Liver (tissue), 9 donors: Measurements from ENCODE around the gene TMIGD1. TPM values are rescaled to one million over a fixed set of nuclear protein-coding genes. Genes with fewer than 3 reads are reported as not detected.

Source experiments
- DNase-seq: peaks from one replicate; pipeline ENCODE4 v3.0.0-alpha.2; 2017; ENCODE audit warnings: low spot score
- H3K27ac ChIP-seq, 2 donors: one replicate each; pipeline ENCODE4 v1.7.0; 2013; ENCODE audit warnings: inconsistent platforms in 2 of 2, low read length in 2 of 2, control low read depth in 1 of 2, low read depth in 1 of 2, mild to moderate bottlenecking in 1 of 2
- H3K27me3 ChIP-seq, 4 donors: one replicate each; pipeline versions ENCODE4 v1.6.1 to v1.7.0; 2013; ENCODE audit warnings: low read length in 3 of 4, inconsistent platforms in 1 of 4, mild to moderate bottlenecking in 1 of 4, moderate library complexity in 1 of 4; ENCODE audit not compliant: control insufficient read depth in 4 of 4, insufficient read depth in 4 of 4
- H3K36me3 ChIP-seq, 4 donors: one replicate each; pipeline versions ENCODE4 v1.6.1 to v1.7.0; 2013; ENCODE audit warnings: low read length in 3 of 4, mild to moderate bottlenecking in 3 of 4, low read depth in 1 of 4, moderate library complexity in 1 of 4; ENCODE audit not compliant: control insufficient read depth in 4 of 4, insufficient read depth in 3 of 4
- H3K4me1 ChIP-seq, 4 donors: one replicate each; pipeline versions ENCODE4 v1.6.1 to v1.7.0; 2013; ENCODE audit warnings: low read length in 3 of 4, mild to moderate bottlenecking in 3 of 4, moderate library complexity in 1 of 4; ENCODE audit not compliant: control insufficient read depth in 4 of 4, insufficient read depth in 4 of 4
- H3K4me3 ChIP-seq, 3 donors: one replicate each; pipeline versions ENCODE4 v1.6.1 to v1.7.0; 2013; ENCODE audit warnings: low read length in 3 of 3, control low read depth in 1 of 3, low read depth in 1 of 3, mild to moderate bottlenecking in 1 of 3
- H3K9ac ChIP-seq, 2 donors: one replicate each; pipeline ENCODE4 v1.7.0; 2013; ENCODE audit warnings: low read length in 2 of 2, mild to moderate bottlenecking in 2 of 2, moderate library complexity in 2 of 2, control low read depth in 1 of 2, low read depth in 1 of 2
- H3K9me3 ChIP-seq, 4 donors: one replicate each; pipeline versions ENCODE4 v1.6.1 to v1.7.0; 2013; ENCODE audit warnings: low read length in 3 of 4; ENCODE audit not compliant: control insufficient read depth in 4 of 4
- EGR1 ChIP-seq, 2 donors: IDR thresholded peaks; 2 replicates each; pipeline ENCODE4 v1.6.1; 2016 to 2018; ENCODE audit warnings: antibody characterized with exemption in 2 of 2, low read depth in 2 of 2
- FOXA1 ChIP-seq: IDR thresholded peaks from 2 replicates; pipeline ENCODE4 v1.6.1; 2016; ENCODE audit warnings: antibody characterized with exemption
- FOXA2 ChIP-seq: IDR thresholded peaks from 2 replicates; pipeline ENCODE4 v1.6.1; 2016; ENCODE audit warnings: antibody characterized with exemption
- GABPA ChIP-seq, 2 donors: IDR thresholded peaks in 1 of 2; conservative IDR thresholded peaks in 1 of 2; 2 replicates each; pipeline ENCODE4 v1.6.1; 2016; ENCODE audit warnings: antibody characterized with exemption in 2 of 2, mild to moderate bottlenecking in 1 of 2, moderate library complexity in 1 of 2
- HNF4A ChIP-seq, 2 donors: conservative IDR thresholded peaks; 2 replicates each; pipeline ENCODE4 v1.6.1; 2016; ENCODE audit warnings: antibody characterized with exemption in 2 of 2, mild to moderate bottlenecking in 2 of 2
- HNF4G ChIP-seq: IDR thresholded peaks from 2 replicates; pipeline ENCODE4 v1.6.1; 2016; ENCODE audit warnings: antibody characterized with exemption
- JUND ChIP-seq, 2 donors: IDR thresholded peaks; 2 replicates each; pipeline ENCODE4 v1.6.1; 2016; ENCODE audit warnings: antibody characterized with exemption in 2 of 2
- NR2F2 ChIP-seq: IDR thresholded peaks from 2 replicates; pipeline ENCODE4 v1.6.1; 2016; ENCODE audit warnings: antibody characterized with exemption
- RAD21 ChIP-seq, 2 donors: IDR thresholded peaks; 2 replicates each; pipeline ENCODE4 v1.6.1; 2016; ENCODE audit warnings: antibody characterized with exemption in 2 of 2, mild to moderate bottlenecking in 2 of 2
- RXRA ChIP-seq, 2 donors: IDR thresholded peaks; 2 replicates each; pipeline ENCODE4 v1.6.1; 2017 to 2018; ENCODE audit warnings: antibody characterized with exemption in 2 of 2, mild to moderate bottlenecking in 1 of 2
- SP1 ChIP-seq: IDR thresholded peaks from 2 replicates; pipeline ENCODE4 v1.6.1; 2018; ENCODE audit warnings: antibody characterized with exemption, mild to moderate bottlenecking
- TAF1 ChIP-seq: conservative IDR thresholded peaks from 2 replicates; pipeline ENCODE4 v1.6.1; 2016; ENCODE audit warnings: antibody characterized with exemption, mild to moderate bottlenecking
- YY1 ChIP-seq: IDR thresholded peaks from 2 replicates; pipeline ENCODE4 v1.6.1; 2016; ENCODE audit warnings: antibody characterized with exemption, mild to moderate bottlenecking
- WGBS: extraction: QIAGEN DNeasy Blood & Tissue Kit; methylation state at CpG from one replicate; pipeline ENCODE4 v1.1.7; 2013; 5-methylcytosine and 5-hydroxymethylcytosine counted together
- polyA plus RNA-seq, 2 donors: library from polyadenylated mRNA; stranded (reverse) in 1 of 2; unstranded in 1 of 2; fragments of 200-250 nt in 1 of 2; fragments of >200 nt in 1 of 2; fragmentation: Nextera tagmentation in 1 of 2; extraction: Ambion mirVana in 1 of 2; gene quantifications; one replicate each; pipeline versions ENCODE4 v1.2.1 to v1.2.3, GENCODE V29; 2013 to 2015
- total RNA-seq, 2 donors: library from RNA; depleted of rRNA; stranded (reverse); fragments of >200 nt; gene quantifications; one replicate each; pipeline ENCODE4 v1.2.3, GENCODE V29; 2014
- TF ChIP-seq, protein P1 (sequence below): IDR thresholded peaks from 2 replicates; pipeline ENCODE4 v1.6.1; 2016; ENCODE audit warnings: antibody characterized with exemption
- TF ChIP-seq, protein P2 (sequence below): fragments of 150-350 bp; IDR thresholded peaks from 2 replicates; pipeline ENCODE4 v1.5.1; 2017; ENCODE audit warnings: improper control_type of control experiment, low read depth, low read length; ENCODE audit not compliant: missing input control
- TF ChIP-seq, protein P3 (sequence below): IDR thresholded peaks from 2 replicates; pipeline ENCODE4 v1.6.1; 2016; ENCODE audit warnings: antibody characterized with exemption
- TF ChIP-seq, protein P4 (sequence below): IDR thresholded peaks from 2 replicates; pipeline ENCODE4 v1.6.1; 2016; ENCODE audit warnings: antibody characterized with exemption
- TF ChIP-seq, protein P5 (sequence below): IDR thresholded peaks from 2 replicates; pipeline ENCODE4 v1.6.1; 2016; ENCODE audit warnings: antibody characterized with exemption, mild to moderate bottlenecking
- donor health status: healthy.
- donor health status: healthy.
- donor health status: healthy.
- donor health status: healthy.
- donor health status: healthy.

TMIGD1 gene
- total and polyA plus RNA-seq, 4 donors, result not detected

DNA sequence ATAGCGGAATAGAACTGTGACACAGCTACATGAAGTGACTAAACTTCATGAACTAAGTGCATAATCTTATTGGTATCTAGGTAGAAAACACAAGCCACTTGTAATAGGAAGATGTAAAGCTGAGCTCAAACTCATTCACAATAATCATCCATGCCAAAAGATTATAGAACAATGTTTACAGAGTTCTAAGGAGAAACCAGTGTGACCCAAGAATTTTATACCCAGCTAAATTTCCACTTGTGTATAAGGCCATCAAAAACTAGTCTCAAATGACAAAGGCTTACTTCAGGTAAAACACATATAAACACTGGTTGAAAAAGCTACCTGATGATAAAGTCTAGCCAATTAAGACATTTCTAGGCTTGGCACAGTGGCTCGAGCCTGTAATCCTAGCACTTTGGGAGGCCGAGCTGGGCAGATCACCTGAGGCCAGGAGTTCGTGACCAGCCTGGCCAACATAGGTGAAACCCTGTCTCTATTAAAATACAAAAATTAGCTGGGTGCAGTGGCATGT, 28.0 kb upstream of the TMIGD1 start:
- 97% methylated on average over 4 of the region's 4 CpGs for WGBS
- H3K9ac ChIP-seq, result no peak overlapping the region
- H3K36me3 ChIP-seq, result no peaks in the 10 kb centered on the region
- no peaks in the 10 kb centered on the region for H3K27me3 ChIP-seq
- H3K27ac ChIP-seq, result no peak overlapping the region
- no peak for DNase-seq
- TF ChIP-seq FOXA1, result no peak
- H3K4me1 ChIP-seq, result peaks cover 0 to 2% (median 0%) of the 10 kb centered on the region in 4 donors
- H3K4me3 ChIP-seq, result no peak overlapping the region
- H3K9me3 ChIP-seq, result peaks cover 0 to 5% (median 2%) of the 10 kb centered on the region in 4 donors

DNA sequence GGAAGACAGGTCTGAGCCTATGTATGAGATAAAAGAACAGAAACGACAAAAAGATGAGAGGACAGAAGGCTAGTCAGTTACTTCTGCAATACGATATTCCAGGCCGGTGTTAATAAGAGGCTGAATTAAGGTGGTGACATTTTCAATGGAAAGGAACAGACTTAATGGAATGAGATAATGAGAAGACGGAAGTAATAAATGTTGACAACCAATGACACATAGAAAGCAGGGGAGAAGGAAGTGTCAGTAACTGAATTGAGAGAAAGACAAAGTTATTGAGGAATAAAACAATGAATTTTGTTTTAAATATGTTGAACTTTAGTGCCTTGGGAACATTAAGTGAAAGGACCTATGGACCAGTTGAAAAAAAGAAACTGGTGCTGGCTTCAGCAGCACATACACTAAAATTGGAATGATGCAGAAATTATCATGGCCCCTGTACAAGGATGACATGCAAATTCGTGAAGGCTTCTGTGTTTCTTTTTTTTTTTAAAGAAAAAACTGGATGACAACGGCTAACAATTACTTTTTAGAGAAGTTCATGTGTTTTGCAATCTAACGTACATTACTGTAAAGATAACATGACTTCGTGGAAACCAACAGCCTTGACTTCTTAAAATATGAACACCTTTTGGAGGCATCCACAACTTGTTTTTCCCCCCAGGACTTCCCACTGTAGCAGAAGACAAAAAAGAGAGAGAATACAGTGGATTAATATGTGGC, 26.4 kb upstream of the TMIGD1 start:
- Histone ChIP-seq H3K27me3 (no peaks in the 10 kb centered on the region), H3K4me3 (no peak overlapping the region), H3K4me1 (peaks cover 0 to 2% (median 0%) of the 10 kb centered on the region in 4 donors), H3K27ac (no peak overlapping the region), H3K9me3 (peaks cover 0 to 5% (median 2%) of the 10 kb centered on the region in 4 donors), H3K36me3 (no peaks in the 10 kb centered on the region), H3K9ac (no peak overlapping the region)
- no peak for DNase-seq
- TF ChIP-seq RAD21 (IDR thresholded peaks at IDR 0.05) (no peak), EGR1 (IDR thresholded peaks at IDR 0.05; ENCODE audit: low read depth in 2 of 2) (no peak), FOXA1 (no peak), RXRA (IDR thresholded peaks at IDR 0.05) (no peak), SP1 (no peak), FOXA2 (no peak), HNF4G (no peak), YY1 (no peak), NR2F2 (no peak), TAF1 (no peak), JUND (IDR thresholded peaks at IDR 0.05) (no peak), HNF4A (conservative IDR thresholded peaks at IDR 0.05) (no peak), GABPA (IDR thresholded peaks at IDR 0.05 in 1 of 2, conservative IDR thresholded peaks at IDR 0.05 in 1 of 2) (no peak)
- TF ChIP-seq, protein P1, sequence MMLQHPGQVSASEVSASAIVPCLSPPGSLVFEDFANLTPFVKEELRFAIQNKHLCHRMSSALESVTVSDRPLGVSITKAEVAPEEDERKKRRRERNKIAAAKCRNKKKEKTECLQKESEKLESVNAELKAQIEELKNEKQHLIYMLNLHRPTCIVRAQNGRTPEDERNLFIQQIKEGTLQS, result no peak
- TF ChIP-seq, protein P2, sequence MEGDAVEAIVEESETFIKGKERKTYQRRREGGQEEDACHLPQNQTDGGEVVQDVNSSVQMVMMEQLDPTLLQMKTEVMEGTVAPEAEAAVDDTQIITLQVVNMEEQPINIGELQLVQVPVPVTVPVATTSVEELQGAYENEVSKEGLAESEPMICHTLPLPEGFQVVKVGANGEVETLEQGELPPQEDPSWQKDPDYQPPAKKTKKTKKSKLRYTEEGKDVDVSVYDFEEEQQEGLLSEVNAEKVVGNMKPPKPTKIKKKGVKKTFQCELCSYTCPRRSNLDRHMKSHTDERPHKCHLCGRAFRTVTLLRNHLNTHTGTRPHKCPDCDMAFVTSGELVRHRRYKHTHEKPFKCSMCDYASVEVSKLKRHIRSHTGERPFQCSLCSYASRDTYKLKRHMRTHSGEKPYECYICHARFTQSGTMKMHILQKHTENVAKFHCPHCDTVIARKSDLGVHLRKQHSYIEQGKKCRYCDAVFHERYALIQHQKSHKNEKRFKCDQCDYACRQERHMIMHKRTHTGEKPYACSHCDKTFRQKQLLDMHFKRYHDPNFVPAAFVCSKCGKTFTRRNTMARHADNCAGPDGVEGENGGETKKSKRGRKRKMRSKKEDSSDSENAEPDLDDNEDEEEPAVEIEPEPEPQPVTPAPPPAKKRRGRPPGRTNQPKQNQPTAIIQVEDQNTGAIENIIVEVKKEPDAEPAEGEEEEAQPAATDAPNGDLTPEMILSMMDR, result no peak
- TF ChIP-seq, protein P3, sequence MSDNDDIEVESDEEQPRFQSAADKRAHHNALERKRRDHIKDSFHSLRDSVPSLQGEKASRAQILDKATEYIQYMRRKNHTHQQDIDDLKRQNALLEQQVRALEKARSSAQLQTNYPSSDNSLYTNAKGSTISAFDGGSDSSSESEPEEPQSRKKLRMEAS, result no peak
- TF ChIP-seq, protein P4, sequence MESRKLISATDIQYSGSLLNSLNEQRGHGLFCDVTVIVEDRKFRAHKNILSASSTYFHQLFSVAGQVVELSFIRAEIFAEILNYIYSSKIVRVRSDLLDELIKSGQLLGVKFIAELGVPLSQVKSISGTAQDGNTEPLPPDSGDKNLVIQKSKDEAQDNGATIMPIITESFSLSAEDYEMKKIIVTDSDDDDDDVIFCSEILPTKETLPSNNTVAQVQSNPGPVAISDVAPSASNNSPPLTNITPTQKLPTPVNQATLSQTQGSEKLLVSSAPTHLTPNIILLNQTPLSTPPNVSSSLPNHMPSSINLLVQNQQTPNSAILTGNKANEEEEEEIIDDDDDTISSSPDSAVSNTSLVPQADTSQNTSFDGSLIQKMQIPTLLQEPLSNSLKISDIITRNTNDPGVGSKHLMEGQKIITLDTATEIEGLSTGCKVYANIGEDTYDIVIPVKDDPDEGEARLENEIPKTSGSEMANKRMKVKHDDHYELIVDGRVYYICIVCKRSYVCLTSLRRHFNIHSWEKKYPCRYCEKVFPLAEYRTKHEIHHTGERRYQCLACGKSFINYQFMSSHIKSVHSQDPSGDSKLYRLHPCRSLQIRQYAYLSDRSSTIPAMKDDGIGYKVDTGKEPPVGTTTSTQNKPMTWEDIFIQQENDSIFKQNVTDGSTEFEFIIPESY, result no peak
- TF ChIP-seq, protein P5, sequence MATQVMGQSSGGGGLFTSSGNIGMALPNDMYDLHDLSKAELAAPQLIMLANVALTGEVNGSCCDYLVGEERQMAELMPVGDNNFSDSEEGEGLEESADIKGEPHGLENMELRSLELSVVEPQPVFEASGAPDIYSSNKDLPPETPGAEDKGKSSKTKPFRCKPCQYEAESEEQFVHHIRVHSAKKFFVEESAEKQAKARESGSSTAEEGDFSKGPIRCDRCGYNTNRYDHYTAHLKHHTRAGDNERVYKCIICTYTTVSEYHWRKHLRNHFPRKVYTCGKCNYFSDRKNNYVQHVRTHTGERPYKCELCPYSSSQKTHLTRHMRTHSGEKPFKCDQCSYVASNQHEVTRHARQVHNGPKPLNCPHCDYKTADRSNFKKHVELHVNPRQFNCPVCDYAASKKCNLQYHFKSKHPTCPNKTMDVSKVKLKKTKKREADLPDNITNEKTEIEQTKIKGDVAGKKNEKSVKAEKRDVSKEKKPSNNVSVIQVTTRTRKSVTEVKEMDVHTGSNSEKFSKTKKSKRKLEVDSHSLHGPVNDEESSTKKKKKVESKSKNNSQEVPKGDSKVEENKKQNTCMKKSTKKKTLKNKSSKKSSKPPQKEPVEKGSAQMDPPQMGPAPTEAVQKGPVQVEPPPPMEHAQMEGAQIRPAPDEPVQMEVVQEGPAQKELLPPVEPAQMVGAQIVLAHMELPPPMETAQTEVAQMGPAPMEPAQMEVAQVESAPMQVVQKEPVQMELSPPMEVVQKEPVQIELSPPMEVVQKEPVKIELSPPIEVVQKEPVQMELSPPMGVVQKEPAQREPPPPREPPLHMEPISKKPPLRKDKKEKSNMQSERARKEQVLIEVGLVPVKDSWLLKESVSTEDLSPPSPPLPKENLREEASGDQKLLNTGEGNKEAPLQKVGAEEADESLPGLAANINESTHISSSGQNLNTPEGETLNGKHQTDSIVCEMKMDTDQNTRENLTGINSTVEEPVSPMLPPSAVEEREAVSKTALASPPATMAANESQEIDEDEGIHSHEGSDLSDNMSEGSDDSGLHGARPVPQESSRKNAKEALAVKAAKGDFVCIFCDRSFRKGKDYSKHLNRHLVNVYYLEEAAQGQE, result no peak
- WGBS, result 85% methylated on average over 8 of the region's 8 CpGs
